Omental fat pad (tissue), 4 donors: Measurements from ENCODE around the gene PLXNA4. TPM values are rescaled to one million over a fixed set of nuclear protein-coding genes. Genes with fewer than 3 reads are reported as not detected.

Experiments used
- ATAC-seq: fragments of 150-250 bp; one replicate; pipeline ENCODE4 v1.9.1; 2016; ENCODE audit warnings: mild to moderate bottlenecking, moderate library complexity; ENCODE audit not compliant: low FRiP score
- DNase-seq: peaks from one replicate; pipeline ENCODE4 v3.0.0-alpha.2; 2019; ENCODE audit warnings: low spot score
- CTCF ChIP-seq, 3 donors: fragments of 450-650 bp; IDR thresholded peaks; one replicate each; pipeline ENCODE4 v1.5.1; 2016 to 2017; ENCODE audit warnings: antibody characterized with exemption in 3 of 3, mild to moderate bottlenecking in 3 of 3, moderate library complexity in 2 of 3
- total RNA-seq, 4 donors: library from RNA; depleted of rRNA; stranded (reverse); fragments of >200 nt; gene quantifications; one replicate each; pipeline ENCODE4 v1.1.0, GENCODE V29; 2016

PLXNA4 gene
- total RNA-seq, 4 donors from 2014 or later = 31.4 to 111 (median 41.9) TPM

- TF ChIP-seq CTCF (IDR thresholded peaks at IDR 0.05) = no peak
- ATAC-seq = no peak
- no peak for DNase-seq
These were observed 275.5 kb downstream of the PLXNA4 start for GRCh38 chr7:132300599-132301277.

DNA sequence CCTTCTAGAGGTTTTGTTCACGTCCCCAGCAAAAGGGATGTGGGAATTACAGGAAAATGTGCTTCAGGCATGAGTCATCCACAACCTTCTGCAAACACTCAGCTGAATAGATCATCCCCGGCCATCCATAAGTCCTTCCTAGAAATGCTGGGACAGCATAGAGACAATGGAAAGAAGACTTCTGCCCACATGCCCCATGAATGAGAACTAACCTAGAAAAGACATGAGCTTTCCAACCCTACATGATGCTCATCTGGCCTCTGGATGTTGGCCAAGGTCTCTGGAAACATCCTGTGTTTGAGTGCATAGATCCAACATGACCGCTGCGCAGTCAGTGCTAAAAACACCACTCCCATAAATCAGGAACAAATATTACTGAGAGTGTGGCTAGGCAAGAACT lies 277.5 kb downstream of the PLXNA4 start:
- ATAC-seq = no peak
- DNase-seq = no peak
- no peak for TF ChIP-seq CTCF (IDR thresholded peaks at IDR 0.05)

GRCh38 chr7:132296820-132297219 lies 279.4 kb downstream of the PLXNA4 start:
- no peak for DNase-seq
- no peak for ATAC-seq
- no peak for TF ChIP-seq CTCF (IDR thresholded peaks at IDR 0.05)

DNA sequence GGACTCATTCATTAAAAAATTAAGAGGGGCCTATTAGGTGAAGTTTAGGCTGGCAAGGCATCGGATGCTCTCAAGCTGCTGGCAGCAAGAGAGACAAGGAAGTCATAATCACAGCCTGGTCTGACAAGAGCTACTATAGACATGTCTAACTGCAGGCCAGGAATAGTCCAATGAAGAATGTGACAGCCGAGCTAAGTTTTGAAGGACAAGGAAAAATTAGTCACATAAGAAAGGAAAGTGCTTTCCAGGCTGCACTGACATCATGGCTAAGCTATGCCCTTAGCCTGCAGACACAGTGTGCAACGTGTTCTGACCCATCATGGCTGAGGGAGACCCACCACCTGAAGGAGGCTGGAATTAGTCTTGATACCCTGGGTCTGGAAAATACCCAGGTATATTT lies 281.1 kb downstream of the PLXNA4 start:
- DNase-seq (no peak), ATAC-seq (no peak)
- no peak for TF ChIP-seq CTCF (IDR thresholded peaks at IDR 0.05)

DNA sequence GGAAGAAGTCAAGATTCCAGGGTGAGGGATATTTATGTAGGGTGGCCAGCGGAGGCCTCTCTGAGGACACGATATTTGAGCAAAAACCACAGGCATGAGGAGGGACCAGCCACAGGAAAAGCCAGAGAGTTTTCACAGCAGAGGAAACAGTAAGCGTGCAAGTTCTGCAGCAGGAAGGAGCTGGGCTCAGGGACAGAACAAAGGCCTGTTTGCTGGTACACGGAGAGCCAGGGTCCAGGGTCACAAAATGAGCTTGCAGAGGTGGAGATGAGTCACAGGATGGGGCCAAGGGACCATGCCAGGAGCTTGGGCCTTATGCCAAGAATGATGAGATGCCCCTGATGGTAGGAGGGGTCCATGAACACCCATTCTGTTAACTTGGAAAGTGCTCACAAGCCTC lies 283.5 kb downstream of the PLXNA4 start:
- DNase-seq (no peak), ATAC-seq (no peak)
- TF ChIP-seq CTCF (IDR thresholded peaks at IDR 0.05) = no peak

DNA sequence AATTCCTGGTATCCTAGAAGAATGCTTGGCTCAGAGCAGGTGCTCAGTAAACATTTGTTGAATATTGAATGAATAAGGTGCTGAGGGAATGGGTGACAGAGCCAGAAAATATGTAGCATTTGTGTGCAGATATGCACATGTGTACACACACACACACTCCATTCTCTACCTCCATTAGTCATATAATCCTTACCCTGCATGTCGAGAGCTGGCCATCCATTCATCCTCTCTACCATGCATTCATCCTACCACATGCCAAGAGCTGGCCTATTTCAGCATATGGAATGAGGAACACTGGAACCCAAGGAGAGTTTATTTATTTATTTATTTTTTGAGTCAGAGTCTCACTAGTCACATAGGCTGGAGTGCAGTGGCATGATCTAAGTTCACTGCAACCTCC lies 284.8 kb downstream of the PLXNA4 start:
- TF ChIP-seq CTCF (IDR thresholded peaks at IDR 0.05) = no peak
- DNase-seq (no peak), ATAC-seq (no peak)

GRCh38 chr7:132290021-132290420 lies 286.2 kb downstream of the PLXNA4 start:
- DNase-seq = no peak
- ATAC-seq = no peak
- no peak for TF ChIP-seq CTCF (IDR thresholded peaks at IDR 0.05)
